K562 (cell line): ENCODE measurements around the gene LSM4. TPM values are rescaled to one million over a fixed set of nuclear protein-coding genes. Genes with fewer than 3 reads are reported as not detected.
A peak's percentile ranks its signal among the peaks of the same experiment; 100 is the strongest.

Experiments used
- ARNT ChIP-seq, 2 experiments: fragments of 450-650 bp; IDR thresholded peaks; 2 replicates each; pipeline ENCODE4 v1.6.1; 2016; ENCODE audit warnings: mild to moderate bottlenecking in 1 of 2
- CBFA2T3 ChIP-seq: fragments of 450-650 bp; IDR thresholded peaks from 2 replicates; pipeline ENCODE4 v1.6.1; 2017
- ELF2 ChIP-seq: fragments of 250-450 bp; sonication (Bioruptor Pico); IDR thresholded peaks from 2 replicates; pipeline ENCODE4 v1.5.0; 2021; ENCODE audit warnings: mild to moderate bottlenecking
- ETV6 ChIP-seq, 3 experiments: fragments of 150-350 bp in 1 of 3; sonication (generic) in 1 of 3; formaldehyde crosslinking in 1 of 3; IDR thresholded peaks; 2 replicates each; pipeline versions ENCODE4 v1.6.1 to v1.8.0; 2014 to 2022; ENCODE audit warnings: borderline replicate concordance in 2 of 3, low read depth in 2 of 3, antibody characterized with exemption in 1 of 3, low read length in 1 of 3, mild to moderate bottlenecking in 1 of 3, missing genetic modification reagents in 1 of 3
- JUN ChIP-seq, 2 experiments: sonication (generic) in 1 of 2; formaldehyde crosslinking in 1 of 2; IDR thresholded peaks; 2 replicates each; pipeline versions ENCODE4 v1.6.1 to v1.8.0; 2012 to 2022; ENCODE audit warnings: borderline replicate concordance in 2 of 2, mild to moderate bottlenecking in 2 of 2, improper control_type of control experiment in 1 of 2, low read depth in 1 of 2, low read length in 1 of 2, missing genetic modification reagents in 1 of 2
- KDM5B ChIP-seq: fragments of 200-600 bp; sonication (generic); IDR thresholded peaks from 2 replicates; pipeline ENCODE4 v1.6.1; 2012; ENCODE audit warnings: low read depth, mild to moderate bottlenecking, moderate library complexity, low read length, control low read depth, inconsistent platforms; ENCODE audit not compliant: insufficient replicate concordance
- MYNN ChIP-seq, 2 experiments: sonication (generic); formaldehyde crosslinking in 1 of 2; IDR thresholded peaks; 2 replicates each; pipeline versions ENCODE4 v1.5.0 to v1.6.1; 2016 to 2020; ENCODE audit warnings: antibody characterized with exemption in 1 of 2, missing genetic modification reagents in 1 of 2
- NFIC ChIP-seq: fragments of 450-650 bp; IDR thresholded peaks from 2 replicates; pipeline ENCODE4 v1.6.1; 2017; ENCODE audit warnings: mild to moderate bottlenecking, inconsistent platforms
- SIN3B ChIP-seq: fragments of 450-650 bp; IDR thresholded peaks from 2 replicates; pipeline ENCODE4 v1.6.1; 2017; ENCODE audit warnings: low read depth, mild to moderate bottlenecking, moderate library complexity
- SMAD2 ChIP-seq: fragments of 150-350 bp; IDR thresholded peaks from 2 replicates; pipeline ENCODE4 v1.6.1; 2014; ENCODE audit warnings: low read depth, mild to moderate bottlenecking, low read length
- TAF1 ChIP-seq: IDR thresholded peaks from 2 replicates; pipeline ENCODE4 v1.6.1; 2011; ENCODE audit warnings: mild to moderate bottlenecking, low read length, moderate library complexity; ENCODE audit not compliant: insufficient read depth, control insufficient read depth, severe bottlenecking; ENCODE audit errors: extremely low read depth
- ZKSCAN3 ChIP-seq: fragments of 250-450 bp; sonication (Bioruptor Pico); IDR thresholded peaks from 2 replicates; pipeline ENCODE4 v1.4.0; 2020
- ZNF253 ChIP-seq: fragments of 250-450 bp; sonication (Bioruptor Pico); conservative IDR thresholded peaks from 2 replicates; pipeline ENCODE4 v1.6.1; 2021; ENCODE audit warnings: mild to moderate bottlenecking
- polyA plus RNA-seq, 8 experiments: library from polyadenylated mRNA; depleted of rRNA in 4 of 8; stranded (reverse) in 5 of 8; unstranded in 3 of 8; fragments of >200 nt; fragmentation: Nextera tagmentation in 2 of 8; fragmentation: Illumina TruSeq in 1 of 8; extraction: Ambion mirVana in 2 of 8; extraction: Trizol in 1 of 8; gene quantifications; 2 replicates each; pipeline versions ENCODE4 v1.2.1 to v1.2.3, GENCODE V29; 2011 to 2014; ENCODE audit warnings: inconsistent platforms in 1 of 8, missing spikeins in 1 of 8
- total RNA-seq, 7 experiments: library from RNA; depleted of rRNA in 6 of 7; stranded (reverse); fragments of >200 nt in 6 of 7; fragmentation: Illumina TruSeq in 2 of 7; extraction: Trizol in 2 of 7; gene quantifications; 2 replicates each; pipeline versions ENCODE4 v1.2.1 to v1.2.3, GENCODE V29; 2011 to 2021; ENCODE audit warnings: low replicate concordance in 1 of 7
- TF ChIP-seq, protein P1 (sequence below), 2 experiments: fragments of 150-350 bp in 1 of 2; IDR thresholded peaks; 2 replicates each; pipeline ENCODE4 v1.6.1; 2012 to 2016; ENCODE audit warnings: low read depth in 2 of 2, low read length in 2 of 2, mild to moderate bottlenecking in 1 of 2, moderate library complexity in 1 of 2
- TF ChIP-seq, protein P2 (sequence below), 3 experiments: fragments of 200-800 bp in 1 of 3; sonication (Bioruptor generic) in 1 of 3; sonication (generic) in 1 of 3; formaldehyde crosslinking in 1 of 3; IDR thresholded peaks; 2 replicates each; pipeline versions ENCODE4 v1.6.1 to v1.8.0; 2016 to 2022; ENCODE audit warnings: mild to moderate bottlenecking in 2 of 3, missing compliant biosample characterization in 2 of 3, missing genetic modification characterization in 2 of 3, missing genetic modification reagents in 1 of 3
- TF ChIP-seq, protein P3 (sequence below): fragments of 250-450 bp; sonication (Bioruptor Pico); IDR thresholded peaks from 2 replicates; pipeline ENCODE4 v1.5.0; 2021; ENCODE audit warnings: mild to moderate bottlenecking, moderate library complexity

The LSM4 gene
- total and polyA plus RNA-seq, 9 of the 15 experiments (the other 6 are each of a cell fraction or from before 2014, with no cell fraction given): 11.9 to 763 (median 202) TPM

DNA sequence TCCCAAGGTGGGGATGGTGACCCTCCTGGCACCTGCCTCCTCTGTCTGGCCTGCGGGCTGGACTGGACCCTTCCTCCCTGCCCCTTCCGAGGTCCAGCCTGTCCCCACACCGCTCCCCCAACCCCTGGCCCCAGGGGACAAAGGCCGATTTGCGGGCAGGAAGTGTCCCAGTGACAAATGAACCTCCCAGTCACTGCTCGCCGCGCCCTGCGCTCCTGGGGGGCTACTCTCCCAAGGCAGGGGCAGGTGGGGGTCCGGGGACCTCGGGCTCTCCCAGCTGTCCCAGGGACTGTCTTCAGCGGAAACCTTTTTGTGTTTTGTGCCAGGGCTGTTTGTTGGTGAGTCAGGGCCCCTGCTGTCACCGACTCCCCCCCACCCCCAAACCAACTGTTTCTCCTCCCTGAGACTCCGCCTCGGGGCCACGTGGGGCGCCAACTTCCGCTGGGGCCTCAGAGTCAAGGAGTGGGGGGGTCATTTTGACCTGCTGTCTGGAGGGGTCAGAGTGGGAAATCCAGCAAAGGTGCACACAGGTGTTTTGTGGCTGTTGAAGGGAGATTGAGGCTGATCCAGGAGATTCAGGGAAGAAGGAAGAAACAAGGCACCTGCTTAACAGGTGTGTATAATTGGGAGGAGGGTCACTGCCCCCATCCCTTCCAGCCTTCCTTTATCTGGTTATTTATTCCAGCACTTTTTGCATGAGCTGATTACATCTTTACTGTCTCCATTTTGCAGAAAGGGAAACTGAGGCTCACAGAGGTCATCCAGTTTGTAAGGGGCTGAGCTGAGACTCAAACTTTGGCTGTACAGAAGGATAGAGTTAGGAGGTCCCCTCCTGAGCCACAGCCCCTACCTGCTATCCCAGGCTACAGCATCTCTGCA, 18.4 kb upstream of the LSM4 start (continued):
- TF ChIP-seq ETV6 (IDR thresholded peaks at IDR 0.05; ENCODE audit: borderline replicate concordance in 1 of 2, low read depth in 2 of 2, low read length in 1 of 2): no peak
- no peak for TF ChIP-seq ETV6 (CRISPR knock-in tag; IDR thresholded peaks at IDR 0.05; ENCODE audit: borderline replicate concordance)
- peak; percentile 39 for TF ChIP-seq KDM5B
- TF ChIP-seq SIN3B: no peak
- TF ChIP-seq ARNT (IDR thresholded peaks at IDR 0.05): peak in 1 of 2 experiments; percentile 28; a peak in 1 of 4 replicates
- TF ChIP-seq, protein P1, sequence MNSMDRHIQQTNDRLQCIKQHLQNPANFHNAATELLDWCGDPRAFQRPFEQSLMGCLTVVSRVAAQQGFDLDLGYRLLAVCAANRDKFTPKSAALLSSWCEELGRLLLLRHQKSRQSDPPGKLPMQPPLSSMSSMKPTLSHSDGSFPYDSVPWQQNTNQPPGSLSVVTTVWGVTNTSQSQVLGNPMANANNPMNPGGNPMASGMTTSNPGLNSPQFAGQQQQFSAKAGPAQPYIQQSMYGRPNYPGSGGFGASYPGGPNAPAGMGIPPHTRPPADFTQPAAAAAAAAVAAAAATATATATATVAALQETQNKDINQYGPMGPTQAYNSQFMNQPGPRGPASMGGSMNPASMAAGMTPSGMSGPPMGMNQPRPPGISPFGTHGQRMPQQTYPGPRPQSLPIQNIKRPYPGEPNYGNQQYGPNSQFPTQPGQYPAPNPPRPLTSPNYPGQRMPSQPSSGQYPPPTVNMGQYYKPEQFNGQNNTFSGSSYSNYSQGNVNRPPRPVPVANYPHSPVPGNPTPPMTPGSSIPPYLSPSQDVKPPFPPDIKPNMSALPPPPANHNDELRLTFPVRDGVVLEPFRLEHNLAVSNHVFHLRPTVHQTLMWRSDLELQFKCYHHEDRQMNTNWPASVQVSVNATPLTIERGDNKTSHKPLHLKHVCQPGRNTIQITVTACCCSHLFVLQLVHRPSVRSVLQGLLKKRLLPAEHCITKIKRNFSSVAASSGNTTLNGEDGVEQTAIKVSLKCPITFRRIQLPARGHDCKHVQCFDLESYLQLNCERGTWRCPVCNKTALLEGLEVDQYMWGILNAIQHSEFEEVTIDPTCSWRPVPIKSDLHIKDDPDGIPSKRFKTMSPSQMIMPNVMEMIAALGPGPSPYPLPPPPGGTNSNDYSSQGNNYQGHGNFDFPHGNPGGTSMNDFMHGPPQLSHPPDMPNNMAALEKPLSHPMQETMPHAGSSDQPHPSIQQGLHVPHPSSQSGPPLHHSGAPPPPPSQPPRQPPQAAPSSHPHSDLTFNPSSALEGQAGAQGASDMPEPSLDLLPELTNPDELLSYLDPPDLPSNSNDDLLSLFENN (IDR thresholded peaks at IDR 0.05; ENCODE audit: low read depth in 2 of 2, low read length in 2 of 2): no peak
- no peak for TF ChIP-seq ELF2
- peak; percentile 58 for TF ChIP-seq TAF1
- TF ChIP-seq SMAD2: 0 out of 2 replicates have a peak, but pooled peaks have one; percentile 2
- TF ChIP-seq, protein P2, sequence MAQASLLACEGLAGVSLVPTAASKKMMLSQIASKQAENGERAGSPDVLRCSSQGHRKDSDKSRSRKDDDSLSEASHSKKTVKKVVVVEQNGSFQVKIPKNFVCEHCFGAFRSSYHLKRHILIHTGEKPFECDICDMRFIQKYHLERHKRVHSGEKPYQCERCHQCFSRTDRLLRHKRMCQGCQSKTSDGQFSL (CRISPR knock-in tag; IDR thresholded peaks at IDR 0.05): peak; percentile 99
- TF ChIP-seq, protein P2 (tag; IDR thresholded peaks at IDR 0.05): peak in 1 of 2 experiments; percentile 93; a peak in 2 of 4 replicates
- peak; percentile 49; the same call in 1 of the 2 replicates for TF ChIP-seq MYNN (IDR thresholded peaks at IDR 0.05)
- no peak for TF ChIP-seq MYNN (CRISPR knock-in tag; IDR thresholded peaks at IDR 0.05)
- no peak for TF ChIP-seq NFIC
- no peak for TF ChIP-seq ZKSCAN3 (CRISPR knock-in tag)
- TF ChIP-seq JUN (IDR thresholded peaks at IDR 0.05; ENCODE audit: borderline replicate concordance, low read depth, low read length): peak; percentile 41; the same call in 1 of the 2 replicates
- no peak for TF ChIP-seq JUN (CRISPR knock-in tag; IDR thresholded peaks at IDR 0.05; ENCODE audit: borderline replicate concordance)
- no peak for TF ChIP-seq ZNF253 (CRISPR knock-in tag)
- TF ChIP-seq, protein P3, sequence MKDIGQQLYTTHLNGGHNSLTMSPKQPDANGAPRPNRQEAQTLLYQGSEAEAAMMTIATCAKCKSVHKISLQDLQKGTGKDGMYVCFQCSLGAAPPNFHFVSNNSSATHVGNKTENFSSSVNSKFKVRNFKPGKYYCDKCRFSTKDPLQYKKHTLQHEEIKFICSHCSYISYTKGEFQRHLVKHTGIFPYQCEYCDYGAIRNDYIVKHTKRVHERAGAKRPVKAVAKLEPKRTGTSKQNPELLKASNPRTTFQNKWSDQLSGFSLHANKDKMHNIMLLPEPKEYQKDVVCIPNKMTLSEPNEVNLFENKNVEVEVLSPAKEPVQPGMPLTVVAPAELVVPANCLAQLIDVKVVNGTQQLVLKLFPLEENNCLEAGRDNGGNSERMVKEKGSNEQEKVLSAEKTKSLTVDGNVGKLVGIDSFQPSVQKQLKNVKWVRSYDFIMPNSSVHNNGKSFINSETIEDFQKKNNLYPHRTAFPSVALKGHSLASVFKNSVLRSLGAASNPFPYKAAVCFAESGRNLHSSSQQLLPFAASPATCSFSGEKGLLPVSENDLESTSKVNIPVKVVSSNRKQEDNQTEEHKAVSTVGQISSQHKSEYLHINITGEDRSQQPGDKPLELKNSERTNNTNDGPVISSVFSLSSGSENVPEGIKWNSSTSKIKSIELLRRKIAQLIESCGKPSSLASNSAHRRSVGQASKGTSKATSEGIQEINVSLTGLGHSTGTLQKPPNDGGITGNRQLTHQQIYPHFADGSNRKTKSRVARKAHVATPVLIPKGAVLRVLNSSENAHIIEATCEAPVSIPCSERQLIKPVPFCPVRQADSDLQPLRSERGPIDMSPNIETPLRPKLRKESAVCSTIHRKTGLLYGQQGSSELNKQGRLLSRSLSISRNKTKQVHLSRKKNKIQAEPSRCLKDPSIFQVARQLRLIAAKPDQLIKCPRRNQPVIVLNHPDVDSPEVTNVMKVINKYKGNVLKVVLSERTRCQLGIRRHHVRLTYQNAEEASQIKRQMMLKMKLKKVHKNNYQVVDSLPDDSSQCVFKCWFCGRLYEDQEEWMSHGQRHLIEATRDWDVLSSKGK (CRISPR knock-in tag): no peak
- TF ChIP-seq CBFA2T3: peak; percentile 31; the same call in 1 of the 2 replicates
